ENCODE results near the gene E2F4.

E2F4 gene

GRCh38 chr16:67210069-67210937, 18.3 kb downstream of the E2F4 start:
- DNase-seq (ENCODE audit: low read depth) = no peak
- H3K4me3 ChIP-seq (ENCODE audit: control insufficient read depth, low read depth, low read length) = no peak overlapping the region
- no peak for TF ChIP-seq CTCF (conservative IDR thresholded peaks at IDR 0.05; ENCODE audit: control insufficient read depth, insufficient read depth, low read depth, low read length)

GRCh38 chr16:67211674-67212073, 19.7 kb downstream of the E2F4 start:
- no peak for DNase-seq (ENCODE audit: low read depth)
- no peak overlapping the region for H3K4me3 ChIP-seq (ENCODE audit: control insufficient read depth, low read depth, low read length)
- TF ChIP-seq CTCF (conservative IDR thresholded peaks at IDR 0.05; ENCODE audit: control insufficient read depth, insufficient read depth, low read depth, low read length) = no peak

- H3K4me3 ChIP-seq (ENCODE audit: control insufficient read depth, low read depth, low read length) = no peak overlapping the region
- TF ChIP-seq CTCF (conservative IDR thresholded peaks at IDR 0.05; ENCODE audit: control insufficient read depth, insufficient read depth, low read depth, low read length) = no peak
- DNase-seq (ENCODE audit: low read depth) = no peak
Measured at GRCh38 chr16:67212766-67213165, 20.8 kb downstream of the E2F4 start.

GRCh38 chr16:67213197-67214019, 21.5 kb downstream of the E2F4 start:
- TF ChIP-seq CTCF (conservative IDR thresholded peaks at IDR 0.05; ENCODE audit: control insufficient read depth, insufficient read depth, low read depth, low read length) = no peak
- DNase-seq (ENCODE audit: low read depth) = no peak
- H3K4me3 ChIP-seq (ENCODE audit: control insufficient read depth, low read depth, low read length) = no peak overlapping the region

GRCh38 chr16:67215706-67216105, 23.8 kb downstream of the E2F4 start:
- no peak for DNase-seq (ENCODE audit: low read depth)
- TF ChIP-seq CTCF (conservative IDR thresholded peaks at IDR 0.05; ENCODE audit: control insufficient read depth, insufficient read depth, low read depth, low read length) = no peak
- no peak overlapping the region for H3K4me3 ChIP-seq (ENCODE audit: control insufficient read depth, low read depth, low read length)

GRCh38 chr16:67216612-67217490, 24.9 kb downstream of the E2F4 start:
- TF ChIP-seq CTCF (conservative IDR thresholded peaks at IDR 0.05; ENCODE audit: control insufficient read depth, insufficient read depth, low read depth, low read length) = no peak
- H3K4me3 ChIP-seq (ENCODE audit: control insufficient read depth, low read depth, low read length) = no peak overlapping the region
- DNase-seq (ENCODE audit: low read depth) = no peak

All from fibroblast of mammary gland (primary cell).